HG03457 (cell line): ENCODE results near the gene NUTM2G.
"Not testable (repeated sequence)": the region's sequence is repeated elsewhere in the genome, so short reads cannot be mapped to it uniquely, and the experiment has no call there.

Experiments used
- ATAC-seq: cut with Tn5 transposase; IDR thresholded peaks from one replicate; pipeline ENCODE4 v1.9.1; 2021; ENCODE audit warnings: moderate number of reproducible peaks; ENCODE audit not compliant: unreplicated experiment

The NUTM2G gene, protein sequence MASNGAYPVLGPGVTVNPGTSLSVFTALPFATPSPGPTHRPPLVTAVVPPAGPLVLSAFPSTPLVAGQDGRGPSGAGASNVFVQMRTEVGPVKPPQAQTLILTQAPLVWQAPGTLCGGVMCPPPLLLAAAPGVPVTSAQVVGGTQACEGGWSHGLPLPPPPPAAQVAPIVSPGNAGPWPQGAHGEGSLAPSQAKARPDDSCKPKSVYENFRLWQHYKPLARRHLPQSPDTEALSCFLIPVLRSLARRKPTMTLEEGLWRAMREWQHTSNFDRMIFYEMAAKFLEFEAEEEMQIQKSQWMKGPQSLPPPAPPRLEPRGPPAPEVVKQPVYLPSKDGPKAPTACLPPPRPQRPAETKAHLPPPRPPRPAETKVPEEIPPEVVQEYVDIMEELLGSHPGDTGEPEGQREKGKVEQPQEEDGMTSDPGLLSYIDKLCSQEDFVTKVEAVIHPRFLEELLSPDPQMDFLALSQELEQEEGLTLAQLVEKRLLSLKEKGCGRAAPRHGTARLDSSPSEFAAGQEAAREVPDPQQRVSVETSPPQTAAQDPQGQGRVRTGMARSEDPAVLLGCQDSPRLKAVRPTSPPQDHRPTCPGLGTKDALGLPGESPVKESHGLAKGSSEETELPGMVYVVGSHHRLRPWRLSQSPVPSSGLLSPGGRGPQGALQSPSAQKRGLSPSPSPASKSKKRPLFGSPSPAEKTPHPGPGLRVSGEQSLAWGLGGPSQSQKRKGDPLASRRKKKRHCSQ

DNA sequence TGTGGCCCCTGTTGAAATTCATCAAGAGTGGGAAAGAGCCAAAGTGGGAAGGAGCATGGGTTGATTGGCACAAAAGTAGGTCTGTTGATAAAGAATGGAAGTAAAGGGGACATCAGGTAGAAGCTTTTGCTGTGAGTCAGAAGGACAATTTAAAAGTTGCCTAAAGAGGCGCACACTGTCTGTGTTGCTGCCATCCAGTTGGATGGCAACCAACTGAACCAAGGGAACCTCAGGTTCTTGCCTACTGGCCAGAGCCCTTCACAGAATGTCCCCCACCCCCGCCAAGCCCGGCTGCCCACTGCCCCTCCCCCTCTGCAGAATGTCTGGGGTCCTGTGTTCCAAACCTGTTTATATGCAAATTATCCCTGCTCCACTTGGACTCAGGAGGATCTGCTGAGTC lies at the start of gene NUTM2G:
NUTM2G (plus strand) TSS at position 301 of the 400 bp plus-strand sequence. CDS start 182 bp downstream, outside the sequence.
- not testable (repeated sequence) for ATAC-seq

DNA sequence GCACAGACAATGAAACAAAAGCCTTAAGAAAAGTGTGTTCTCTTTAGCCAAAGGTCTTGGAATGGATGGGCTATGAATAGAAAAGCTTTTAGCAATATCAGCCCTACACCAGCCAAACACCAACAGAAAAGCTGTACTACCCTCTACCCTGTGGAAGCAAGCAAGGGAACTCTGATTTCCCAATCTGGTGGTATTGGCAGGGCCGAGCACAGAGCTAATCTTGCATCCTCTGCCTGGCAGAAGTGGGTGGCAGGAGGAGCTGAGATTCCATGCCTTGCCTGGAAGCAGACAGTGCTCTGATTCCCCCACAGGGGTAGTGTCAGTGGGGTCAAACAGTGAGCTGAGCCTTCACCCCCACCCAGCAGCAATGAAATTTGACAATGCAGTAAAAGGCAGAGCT lies 44.7 kb upstream of the NUTM2G start:
- ATAC-seq = no peak

- ATAC-seq = no peak
Observed at GRCh38 chr9:96884443-96884842, 44.2 kb upstream of the NUTM2G start.

- ATAC-seq = no peak
Observed at GRCh38 chr9:96885424-96885823, 43.2 kb upstream of the NUTM2G start.

DNA sequence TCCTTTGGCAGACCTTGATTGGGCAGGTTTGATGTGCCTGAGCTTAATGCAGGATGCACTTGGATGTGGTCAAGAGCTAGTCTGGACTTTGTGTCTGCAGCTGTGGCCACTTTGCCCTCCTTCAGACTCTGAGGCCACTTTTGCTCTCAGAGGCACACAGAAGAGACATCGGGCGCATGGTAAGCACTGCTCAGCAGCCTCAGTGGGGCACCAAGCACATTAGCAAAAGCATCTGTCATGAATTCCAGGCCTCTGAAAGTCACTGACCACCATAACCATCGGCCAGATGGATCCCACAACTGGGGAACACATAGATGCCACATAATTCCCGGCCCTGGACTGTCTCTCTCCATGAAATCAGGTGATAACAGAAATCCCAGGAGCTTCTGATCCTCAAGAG lies 40.1 kb upstream of the NUTM2G start:
- ATAC-seq = no peak

GRCh38 chr9:96892131-96892530 lies 36.5 kb upstream of the NUTM2G start:
- no peak for ATAC-seq

DNA sequence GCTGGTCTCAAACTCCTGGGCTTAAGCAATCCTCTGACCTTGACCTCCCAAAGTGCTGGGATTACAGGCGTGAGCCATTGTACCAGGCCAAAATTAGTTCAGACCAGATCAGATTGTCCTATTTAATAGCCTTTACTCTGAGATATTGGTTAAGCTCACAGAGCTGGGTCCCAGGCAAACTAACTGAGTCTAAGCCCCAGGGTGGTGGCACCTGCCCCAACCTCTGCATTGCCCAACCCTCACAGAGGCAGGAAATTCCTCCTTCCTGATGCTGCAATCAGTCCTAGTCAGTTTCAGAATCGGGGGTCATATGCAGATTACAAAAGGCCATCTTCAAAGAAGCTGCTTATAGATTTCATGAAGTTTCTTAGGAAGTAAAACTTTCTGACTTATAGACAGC lies 28.6 kb upstream of the NUTM2G start:
- not testable (repeated sequence) for ATAC-seq

DNA sequence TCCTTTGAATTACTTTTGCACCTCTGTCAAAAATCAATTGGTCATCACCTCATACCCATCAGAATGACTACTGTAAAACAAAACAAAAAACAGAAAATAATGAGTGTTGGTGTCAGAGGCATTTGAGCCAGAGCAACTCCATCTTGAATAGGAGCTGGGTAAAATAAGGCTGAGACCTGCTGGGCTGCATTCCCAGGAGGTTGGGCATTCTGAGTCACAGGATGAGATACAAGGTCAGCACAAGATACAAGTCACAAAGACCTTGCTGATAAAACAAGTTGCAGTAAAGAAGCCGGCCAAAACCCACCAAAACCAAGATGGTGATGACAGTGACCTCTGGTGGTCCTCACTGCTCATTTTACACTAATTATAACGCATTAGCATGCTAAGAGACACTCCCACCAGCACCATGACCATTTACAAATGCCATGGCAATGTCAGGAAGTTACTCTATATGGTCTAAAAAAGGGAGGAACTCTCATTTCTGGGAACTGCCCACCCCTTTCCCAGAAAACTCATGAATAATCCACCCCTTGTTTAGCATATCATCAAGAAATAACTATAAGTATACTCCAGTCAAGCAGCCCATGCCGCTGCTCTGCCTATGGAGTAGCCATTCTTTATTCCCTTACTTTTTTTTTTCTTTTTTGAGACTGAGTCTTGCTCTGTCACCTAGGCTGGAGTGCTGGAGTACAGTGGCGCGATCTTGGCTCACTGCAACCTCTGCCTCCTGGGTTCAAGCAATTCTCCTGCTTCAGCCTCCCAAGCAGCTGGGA lies 23.5 kb upstream of the NUTM2G start:
- ATAC-seq = not testable (repeated sequence)

DNA sequence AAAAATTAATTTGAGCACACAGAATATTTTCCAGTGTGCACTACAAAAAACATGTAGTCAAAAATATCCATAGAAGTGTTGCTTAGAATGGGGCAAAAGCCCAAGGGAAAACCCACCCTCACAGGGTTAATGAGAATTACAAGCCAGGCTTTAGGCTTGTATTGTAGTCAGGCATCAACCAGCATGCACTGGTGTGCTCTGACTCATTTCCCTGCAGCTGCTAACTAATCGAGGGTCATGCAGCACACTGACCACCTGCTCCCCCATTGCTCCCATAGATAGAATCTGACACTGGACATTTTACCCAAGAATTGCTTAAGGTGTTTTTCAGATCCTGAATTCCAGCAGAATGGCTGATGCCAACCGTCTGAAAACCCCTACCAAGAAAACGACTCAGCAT lies 20.2 kb upstream of the NUTM2G start:
- not testable (repeated sequence) for ATAC-seq

DNA sequence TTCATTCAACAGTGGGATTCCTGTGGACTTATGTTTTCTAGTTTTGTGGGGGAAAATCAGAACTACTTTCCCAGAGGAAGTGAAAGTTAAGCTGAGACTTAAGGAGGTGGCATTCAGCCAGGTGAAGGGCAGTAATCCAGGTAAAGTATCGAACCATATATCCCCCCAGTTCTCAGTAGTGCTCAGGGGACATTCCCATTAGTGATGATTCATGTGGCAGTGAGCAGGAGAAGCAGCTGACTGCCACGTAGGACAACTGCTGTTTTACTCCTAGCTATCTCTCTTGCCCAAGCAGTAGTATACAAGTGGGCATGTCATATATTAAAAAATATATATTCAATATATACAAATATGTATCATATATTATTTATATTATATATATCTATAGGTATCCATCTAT lies 13.1 kb upstream of the NUTM2G start:
- ATAC-seq = not testable (repeated sequence)

GRCh38 chr9:96916531-96916930 lies 12.1 kb upstream of the NUTM2G start:
- not testable (repeated sequence) for ATAC-seq

GRCh38 chr9:96918550-96918949 lies 10.1 kb upstream of the NUTM2G start:
- ATAC-seq = not testable (repeated sequence)

DNA sequence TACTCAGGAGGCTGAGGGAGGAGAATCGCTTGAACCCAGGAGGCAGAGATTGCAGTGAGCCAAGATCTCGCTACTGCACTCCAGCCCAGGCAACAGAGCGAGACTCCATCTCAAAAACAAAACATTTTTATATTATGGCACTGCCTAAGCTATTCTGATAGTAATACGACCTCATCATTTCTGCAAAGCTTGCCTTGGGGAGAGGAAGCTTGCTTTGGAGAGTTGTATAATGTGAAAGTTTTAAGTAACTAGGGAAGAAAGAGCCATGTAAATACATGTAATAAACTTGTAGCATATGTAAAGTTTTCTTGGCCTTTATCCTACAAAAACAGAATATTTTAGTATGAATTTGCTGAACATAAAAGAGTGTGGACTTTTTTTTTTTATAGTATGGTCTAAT lies 7.8 kb upstream of the NUTM2G start:
- not testable (repeated sequence) for ATAC-seq

DNA sequence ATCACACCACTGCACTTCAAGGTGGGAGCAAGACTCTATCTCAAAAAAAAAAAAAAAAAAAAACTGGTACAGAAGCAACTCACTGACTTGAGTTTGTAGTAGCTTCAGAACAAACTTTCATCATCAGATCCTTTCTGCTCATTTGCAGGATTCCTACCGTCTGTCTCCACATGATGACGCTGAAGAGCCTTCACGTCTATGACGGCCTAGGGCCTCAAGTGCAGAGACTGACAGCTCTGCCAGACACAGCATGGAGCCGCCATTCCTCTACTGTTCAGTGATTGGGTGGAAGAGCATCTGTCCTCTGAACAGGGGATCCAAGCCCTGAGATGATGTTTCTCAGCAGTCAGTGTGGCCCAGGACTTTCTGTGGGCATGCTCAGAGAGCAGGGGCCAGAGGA lies 3.1 kb upstream of the NUTM2G start:
- ATAC-seq = not testable (repeated sequence)

DNA sequence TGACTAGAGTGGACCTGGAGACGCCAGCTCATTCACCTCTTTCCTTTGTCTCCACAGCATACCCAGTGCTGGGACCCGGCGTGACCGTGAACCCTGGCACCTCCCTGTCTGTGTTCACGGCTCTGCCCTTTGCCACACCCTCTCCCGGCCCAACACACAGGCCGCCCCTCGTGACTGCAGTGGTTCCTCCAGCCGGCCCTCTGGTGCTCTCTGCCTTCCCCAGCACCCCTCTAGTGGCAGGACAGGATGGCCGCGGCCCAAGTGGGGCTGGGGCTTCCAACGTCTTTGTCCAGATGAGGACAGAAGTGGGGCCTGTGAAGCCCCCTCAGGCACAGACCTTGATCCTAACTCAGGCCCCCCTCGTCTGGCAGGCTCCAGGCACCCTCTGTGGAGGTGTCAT lies 3.0 kb downstream of the NUTM2G start:
- ATAC-seq = not testable (repeated sequence)

GRCh38 chr9:96934097-96934496 lies 5.5 kb downstream of the NUTM2G start:
- ATAC-seq = not testable (repeated sequence)

DNA sequence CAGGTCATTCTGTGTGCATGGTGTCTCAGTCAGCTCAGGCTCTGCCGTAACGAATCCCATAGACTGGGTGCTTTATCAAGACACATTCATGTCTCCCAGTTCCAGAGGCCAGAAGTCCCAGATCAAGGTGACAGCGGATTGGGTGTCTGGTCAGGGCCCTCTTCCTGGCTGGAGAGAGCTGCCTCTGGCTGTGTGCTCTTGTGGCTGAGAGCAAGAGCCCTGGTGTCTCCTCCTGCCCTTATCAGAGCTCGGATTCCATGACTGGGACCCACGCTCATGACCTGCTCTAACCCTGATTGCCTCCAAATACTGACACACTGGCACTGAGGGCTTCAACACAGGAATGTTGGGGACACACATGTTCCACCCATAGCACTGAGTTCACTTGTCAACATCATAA lies 6.1 kb downstream of the NUTM2G start:
- ATAC-seq = not testable (repeated sequence)

DNA sequence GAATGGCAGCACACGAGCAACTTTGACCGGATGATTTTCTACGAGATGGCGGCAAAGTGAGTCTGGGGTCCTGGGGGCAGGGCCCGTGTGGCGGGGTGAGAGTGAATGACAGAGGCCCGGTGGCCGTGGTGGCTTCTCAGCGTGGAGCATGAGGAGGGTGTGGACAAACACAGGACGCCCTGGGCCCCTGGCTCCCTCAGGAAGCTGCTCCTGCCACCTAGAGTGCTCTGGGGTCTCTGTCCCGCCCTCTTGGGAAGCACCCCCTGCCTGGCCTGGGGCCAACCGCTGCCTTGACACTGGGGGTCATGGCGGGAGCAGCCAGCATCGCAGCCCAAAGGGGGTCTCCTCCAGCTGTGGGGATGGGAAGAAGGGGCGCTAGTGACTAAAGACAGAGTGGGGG lies 6.8 kb downstream of the NUTM2G start:
- ATAC-seq = not testable (repeated sequence)

DNA sequence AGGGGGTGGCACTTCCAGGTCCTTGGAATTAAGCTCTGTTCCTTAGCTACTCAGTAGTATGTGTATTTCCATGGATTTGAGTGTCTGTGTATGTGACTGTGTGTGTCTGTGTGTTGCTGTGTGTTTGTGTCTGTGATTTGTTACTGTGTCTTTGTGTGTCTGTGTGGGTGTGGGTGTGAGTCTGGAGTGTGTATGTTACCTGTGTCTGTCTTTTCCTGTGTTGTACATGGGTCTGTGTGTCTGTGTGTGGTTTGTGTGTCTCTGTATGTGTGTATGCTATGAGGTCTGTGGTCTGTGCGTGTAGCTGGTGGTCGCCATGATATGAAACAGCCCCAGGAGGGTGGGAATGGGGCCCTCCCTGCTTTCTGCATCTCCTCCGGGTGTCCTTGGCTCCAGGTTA lies 8.8 kb downstream of the NUTM2G start:
- not testable (repeated sequence) for ATAC-seq

GRCh38 chr9:96938957-96939665 lies 10.5 kb downstream of the NUTM2G start:
- ATAC-seq = not testable (repeated sequence)

GRCh38 chr9:96940982-96941381 lies 12.3 kb downstream of the NUTM2G start:
- ATAC-seq = not testable (repeated sequence)
